ENCODE data around the gene IL1RAPL1. TPM values are rescaled to one million over a fixed set of nuclear protein-coding genes. Genes with fewer than 3 reads are reported as not detected.
A peak's percentile ranks its signal among the peaks of the same experiment; 100 is the strongest.

The IL1RAPL1 gene

GRCh38 chrX:30005813-30006212 lies 1418.6 kb downstream of the IL1RAPL1 start:
- peaks cover 0 to 2% of the 10 kb centered on the region in 2 donors for H3K4me1 ChIP-seq (ENCODE audit: control insufficient read depth in 2 of 2, insufficient read depth in 1 of 2, low read depth in 1 of 2, low read length in 2 of 2)
- H3K27ac ChIP-seq (replicated peaks; ENCODE audit: low read length): no peak overlapping the region
- no peak for DNase-seq (ENCODE audit: low spot score)
- H3K4me3 ChIP-seq (ENCODE audit: low read length in 2 of 2): no peak overlapping the region
- H4K91ac ChIP-seq (ENCODE audit: low read depth, low read length, poor library complexity): no peak overlapping the region
- no peak overlapping the region for H2AFZ ChIP-seq (ENCODE audit: low read length)
- no peaks in the 10 kb centered on the region for H3K36me3 ChIP-seq (replicated peaks in 1 of 2; ENCODE audit: control insufficient read depth in 2 of 2, insufficient read depth in 2 of 2, low read length in 2 of 2)
- WGBS, 2 donors (ENCODE audit: extremely low coverage in 2 of 2, insufficient read length in 2 of 2, insufficient replicate concordance in 1 of 2): no CpG with 5 or more reads among the region's 1 CpG
- no peak overlapping the region for H3K18ac ChIP-seq (ENCODE audit: low read length)
- no peak overlapping the region for H2BK12ac ChIP-seq (ENCODE audit: low read length)
- H3K79me1 ChIP-seq (ENCODE audit: low read depth, low read length): no peaks in the 10 kb centered on the region
- no peaks in the 10 kb centered on the region for H3K9me3 ChIP-seq (replicated peaks in 1 of 2; ENCODE audit: control insufficient read depth in 2 of 2, insufficient read depth in 1 of 2, low read depth in 1 of 2, low read length in 2 of 2)
- no peak overlapping the region for H2AK5ac ChIP-seq (ENCODE audit: low read depth, low read length)
- no peak overlapping the region for H3K4ac ChIP-seq (ENCODE audit: low read length)
- H4K8ac ChIP-seq (ENCODE audit: low read depth, low read length): no peak overlapping the region
- H3K9ac ChIP-seq (ENCODE audit: low read depth, low read length, poor library complexity): no peak overlapping the region
- H3K23ac ChIP-seq (ENCODE audit: low read depth, low read length, poor library complexity): no peak overlapping the region
- no peak overlapping the region for H3K4me2 ChIP-seq (ENCODE audit: insufficient read depth, low read length, poor library complexity, severe bottlenecking)
- H3K14ac ChIP-seq (ENCODE audit: low read length): no peak overlapping the region
- H2BK5ac ChIP-seq (ENCODE audit: low read length): no peak overlapping the region
- no peaks in the 10 kb centered on the region for H3K27me3 ChIP-seq (ENCODE audit: control insufficient read depth in 3 of 3, insufficient read depth in 3 of 3, low read depth in 1 of 3, low read length in 3 of 3)
- H2BK120ac ChIP-seq (ENCODE audit: low read depth, low read length): no peak overlapping the region
- no peak overlapping the region for H2BK15ac ChIP-seq (ENCODE audit: low read length)

Small RNAs within 50 kb of the gene (small RNA-seq; reads per million reads assigned to genes)
- gene MIR4666B (ENCODE audit: insufficient read depth) (not detected), gene RF00284 (ENCODE audit: insufficient read depth) (not detected), gene RNA5SP500 (ENCODE audit: insufficient read depth) (13.8 reads per million, percentile 69 among the genes with 10 or more reads in this experiment)

All from neuronal stem cell (in vitro differentiated cells).